HCT116 (cell line): ENCODE results near the gene ARSJ. TPM values are rescaled to one million over a fixed set of nuclear protein-coding genes. Genes with fewer than 3 reads are reported as not detected.

Experiments
- ATAC-seq: fragments of 200-7000 bp; cut with Tn5 transposase; 2 replicates; pipeline ENCODE4 v1.9.1; 2020; ENCODE audit warnings: mild to moderate bottlenecking, moderate library complexity
- BruUV-seq: library from RNA; stranded (reverse); fragments of 400-500 nt; replicated peaks from 2 replicates; lab custom pipeline; 2021; lab: Mats Ljungman, UMichigan
- CTCF ChIA-PET: fragments of 300-600 bp; sonication (Branson Sonifier 250); formaldehyde crosslinking; loops from one replicate; lab custom pipeline; 2021; ENCODE audit warnings: antibody characterized with exemption; lab: Charles Lee
- POLR2A ChIA-PET: fragments of 300-600, 350-600 bp; sonication (Branson Sonifier 250); formaldehyde crosslinking; loops from one replicate; lab custom pipeline; 2021; ENCODE audit warnings: antibody characterized with exemption; lab: Charles Lee
- RAD21 ChIA-PET, 2 experiments: fragments of 300-600 bp; sonication (Branson Sonifier 250); formaldehyde crosslinking; loops; one replicate each; lab custom pipeline; 2023; ENCODE audit warnings: low total read pairs in 2 of 2; ENCODE audit not compliant: uncharacterized antibody in 2 of 2, unreplicated experiment in 2 of 2, low non-redundant PET in 1 of 2; lab: Charles Lee
- DNase-seq: peaks from one replicate; pipeline ENCODE4 v3.0.0-alpha.2; 2010; ENCODE audit warnings: low read depth, low spot score
- H2AFZ ChIP-seq: fragments of 200-600 bp; shearing (Covaris generic), sonication (generic); 2 replicates; pipeline ENCODE4 v1.6.1; 2017; ENCODE audit warnings: low read depth, mixed run types, mixed read lengths, antibody characterized with exemption, low read length; ENCODE audit not compliant: poor library complexity, severe bottlenecking
- H3K27ac ChIP-seq: 2 replicates; pipeline ENCODE4 v1.5.1; 2012; ENCODE audit warnings: low read depth, low read length
- H3K27me3 ChIP-seq: fragments of 200-600 bp; sonication (generic); 2 replicates; pipeline ENCODE4 v1.6.1; 2016; ENCODE audit warnings: mixed run types, low read length, mixed read lengths; ENCODE audit not compliant: insufficient read depth
- H3K36me3 ChIP-seq, 2 experiments: fragments of 200-500 bp in 1 of 2; fragments of 200-600 bp in 1 of 2; sonication (Bioruptor generic) in 1 of 2; sonication (generic) in 1 of 2; 2 replicates each; pipeline versions ENCODE4 v1.5.1 to v1.6.1; 2014 to 2016; ENCODE audit warnings: low read length in 2 of 2, inconsistent platforms in 1 of 2, mixed read lengths in 1 of 2, mixed run types in 1 of 2; ENCODE audit not compliant: insufficient read depth in 2 of 2, control insufficient read depth in 1 of 2
- H3K4me1 ChIP-seq, 2 experiments: fragments of 200-600 bp in 1 of 2; sonication (generic) in 1 of 2; 2 replicates each; pipeline versions ENCODE4 v1.5.1 to v1.6.1; 2012 to 2017; ENCODE audit warnings: low read length in 2 of 2, inconsistent platforms in 1 of 2, mild to moderate bottlenecking in 1 of 2, mixed read lengths in 1 of 2, mixed run types in 1 of 2, moderate library complexity in 1 of 2; ENCODE audit not compliant: insufficient read depth in 2 of 2, control insufficient read depth in 1 of 2
- H3K4me2 ChIP-seq: fragments of 200-600 bp; sonication (generic); 2 replicates; pipeline ENCODE4 v1.6.1; 2017; ENCODE audit warnings: mixed run types, low read length, mixed read lengths
- H3K4me3 ChIP-seq, 2 experiments: fragments of 200-600 bp in 1 of 2; sonication (generic) in 1 of 2; replicated peaks in 1 of 2; 2 replicates each; pipeline ENCODE4 v1.5.1; 2011 to 2016; ENCODE audit warnings: low read length in 2 of 2, control low read depth in 1 of 2, low read depth in 1 of 2, mild to moderate bottlenecking in 1 of 2, mixed read lengths in 1 of 2, mixed run types in 1 of 2
- H3K79me2 ChIP-seq: fragments of 200-600 bp; sonication (generic); 2 replicates; pipeline ENCODE4 v1.6.1; 2017; ENCODE audit warnings: mild to moderate bottlenecking, mixed run types, low read length, moderate library complexity, mixed read lengths; ENCODE audit not compliant: insufficient read depth
- H3K9ac ChIP-seq: fragments of 200-600 bp; sonication (generic); 2 replicates; pipeline ENCODE4 v1.6.1; 2016; ENCODE audit warnings: low read length, mixed read lengths
- H3K9me2 ChIP-seq: fragments of 200-600 bp; sonication (generic), shearing (Covaris generic); 2 replicates; pipeline ENCODE4 v1.6.1; 2017; ENCODE audit warnings: mixed run types, mild to moderate bottlenecking, moderate library complexity; ENCODE audit not compliant: insufficient read depth
- H3K9me3 ChIP-seq, 2 experiments: fragments of 200-500 bp in 1 of 2; fragments of 200-600 bp in 1 of 2; sonication (Bioruptor generic) in 1 of 2; sonication (generic) in 1 of 2; 2 replicates each; pipeline ENCODE4 v1.6.1; 2014 to 2017; ENCODE audit warnings: low read length in 2 of 2, mixed read lengths in 2 of 2, inconsistent platforms in 1 of 2, low read depth in 1 of 2, mild to moderate bottlenecking in 1 of 2, mixed run types in 1 of 2, moderate library complexity in 1 of 2; ENCODE audit not compliant: control insufficient read depth in 1 of 2, insufficient read depth in 1 of 2
- H4K20me1 ChIP-seq: fragments of 200-600 bp; sonication (generic), shearing (Covaris generic); 2 replicates; pipeline ENCODE4 v1.6.1; 2017; ENCODE audit warnings: mixed run types, mild to moderate bottlenecking, moderate library complexity; ENCODE audit not compliant: insufficient read depth
- CBX3 ChIP-seq: IDR thresholded peaks from 2 replicates; pipeline ENCODE4 v1.6.1; 2012; ENCODE audit warnings: low read depth
- CEBPB ChIP-seq: IDR thresholded peaks from 2 replicates; pipeline ENCODE4 v1.6.1; 2012; ENCODE audit warnings: low read depth
- EZH2 ChIP-seq: fragments of 200-600 bp; sonication (generic); IDR thresholded peaks from 2 replicates; pipeline ENCODE4 v1.6.1; 2017; ENCODE audit warnings: antibody characterized with exemption, mixed run types
- FOSL1 ChIP-seq: IDR thresholded peaks from 2 replicates; pipeline ENCODE4 v1.6.1; 2012; ENCODE audit warnings: low read depth
- JUND ChIP-seq: IDR thresholded peaks from 2 replicates; pipeline ENCODE4 v1.6.1; 2012
- POLR2AphosphoS5 ChIP-seq: IDR thresholded peaks from 2 replicates; pipeline ENCODE4 v1.6.1; 2011; ENCODE audit warnings: mild to moderate bottlenecking, low read depth, low read length, moderate library complexity
- RAD21 ChIP-seq: IDR thresholded peaks from 2 replicates; pipeline ENCODE4 v1.6.1; 2012; ENCODE audit warnings: low read depth, mild to moderate bottlenecking
- SP1 ChIP-seq: IDR thresholded peaks from 2 replicates; pipeline ENCODE4 v1.6.1; 2012; ENCODE audit warnings: low read depth
- SRF ChIP-seq: IDR thresholded peaks from 2 replicates; pipeline ENCODE4 v1.6.1; 2012; ENCODE audit warnings: low read depth
- TCF7L2 ChIP-seq: IDR thresholded peaks from 2 replicates; pipeline ENCODE4 v1.7.0; 2011; ENCODE audit warnings: borderline replicate concordance, inconsistent platforms; ENCODE audit not compliant: insufficient read depth, insufficient read length; ENCODE audit errors: extremely low read depth
- intact Hi-C: fragments of 100-400 bp; cut with micrococcal nuclease; formaldehyde crosslinking; loops from 2 replicates; pipeline ENCODE4 v1.10.0; 2022
- total RNA-seq: library from RNA; stranded (reverse); gene quantifications from one replicate; pipeline ENCODE4 v1.2.1, GENCODE V29; 2021; ENCODE audit not compliant: unreplicated experiment
- TF ChIP-seq, protein P1 (sequence below): IDR thresholded peaks from 2 replicates; pipeline ENCODE4 v1.6.1; 2012
- TF ChIP-seq, protein P2 (sequence below): IDR thresholded peaks from 2 replicates; pipeline ENCODE4 v1.6.1; 2012; ENCODE audit warnings: low read depth
- TF ChIP-seq, protein P3 (sequence below), 3 experiments: fragments of 200-600 bp in 1 of 3; sonication (generic) in 1 of 3; IDR thresholded peaks in 2 of 3; conservative IDR thresholded peaks in 1 of 3; 2 replicates each; pipeline ENCODE4 v1.5.1; 2012 to 2017; ENCODE audit warnings: low read depth in 2 of 3, low read length in 2 of 3, antibody characterized with exemption in 1 of 3, borderline replicate concordance in 1 of 3, control low read depth in 1 of 3, mild to moderate bottlenecking in 1 of 3, mixed read lengths in 1 of 3, mixed run types in 1 of 3, moderate library complexity in 1 of 3; ENCODE audit not compliant: insufficient read depth in 1 of 3
- TF ChIP-seq, protein P4 (sequence below): IDR thresholded peaks from 2 replicates; pipeline ENCODE4 v1.6.1; 2012

The ARSJ gene
- total RNA-seq, 1 experiment from 2014 or later = 2.3 TPM

DNA sequence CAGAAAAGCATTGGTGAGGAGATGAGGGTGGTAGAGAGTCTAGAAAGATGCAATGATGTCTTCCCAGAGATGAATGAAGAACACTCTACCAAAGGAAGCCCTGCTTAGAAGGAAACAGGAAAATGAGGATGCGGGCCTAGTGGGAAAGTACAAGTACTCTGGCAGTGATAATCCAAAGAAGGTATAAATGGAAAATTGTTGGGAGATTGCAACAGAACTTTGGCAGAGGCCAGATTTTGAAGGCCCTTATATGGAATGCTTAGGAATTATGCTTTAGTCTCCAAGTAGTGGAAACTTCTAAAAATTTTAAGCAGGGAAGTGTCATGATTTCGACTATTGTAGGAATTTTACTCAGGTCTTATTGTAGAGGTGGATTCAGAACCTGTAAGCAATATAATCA is 11.0 kb downstream of the ARSJ start:
- H3K9ac ChIP-seq = no peak overlapping the region
- no peak overlapping the region for H3K4me2 ChIP-seq
- no peaks in the 10 kb centered on the region for H3K9me3 ChIP-seq
- no peaks in the 10 kb centered on the region for H3K79me2 ChIP-seq
- intact Hi-C loops = no loop called here
- no peak overlapping the region for H2AFZ ChIP-seq
- H3K27me3 ChIP-seq = no peaks in the 10 kb centered on the region
- BruUV-seq = no TSS peak
- TF ChIP-seq, protein P1, sequence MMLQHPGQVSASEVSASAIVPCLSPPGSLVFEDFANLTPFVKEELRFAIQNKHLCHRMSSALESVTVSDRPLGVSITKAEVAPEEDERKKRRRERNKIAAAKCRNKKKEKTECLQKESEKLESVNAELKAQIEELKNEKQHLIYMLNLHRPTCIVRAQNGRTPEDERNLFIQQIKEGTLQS = no peak
- TF ChIP-seq CEBPB = no peak
- TF ChIP-seq EZH2 = no peak
- TF ChIP-seq CBX3 = no peak
- no peak for TF ChIP-seq SRF
- no peak for TF ChIP-seq FOSL1
- TF ChIP-seq, protein P2, sequence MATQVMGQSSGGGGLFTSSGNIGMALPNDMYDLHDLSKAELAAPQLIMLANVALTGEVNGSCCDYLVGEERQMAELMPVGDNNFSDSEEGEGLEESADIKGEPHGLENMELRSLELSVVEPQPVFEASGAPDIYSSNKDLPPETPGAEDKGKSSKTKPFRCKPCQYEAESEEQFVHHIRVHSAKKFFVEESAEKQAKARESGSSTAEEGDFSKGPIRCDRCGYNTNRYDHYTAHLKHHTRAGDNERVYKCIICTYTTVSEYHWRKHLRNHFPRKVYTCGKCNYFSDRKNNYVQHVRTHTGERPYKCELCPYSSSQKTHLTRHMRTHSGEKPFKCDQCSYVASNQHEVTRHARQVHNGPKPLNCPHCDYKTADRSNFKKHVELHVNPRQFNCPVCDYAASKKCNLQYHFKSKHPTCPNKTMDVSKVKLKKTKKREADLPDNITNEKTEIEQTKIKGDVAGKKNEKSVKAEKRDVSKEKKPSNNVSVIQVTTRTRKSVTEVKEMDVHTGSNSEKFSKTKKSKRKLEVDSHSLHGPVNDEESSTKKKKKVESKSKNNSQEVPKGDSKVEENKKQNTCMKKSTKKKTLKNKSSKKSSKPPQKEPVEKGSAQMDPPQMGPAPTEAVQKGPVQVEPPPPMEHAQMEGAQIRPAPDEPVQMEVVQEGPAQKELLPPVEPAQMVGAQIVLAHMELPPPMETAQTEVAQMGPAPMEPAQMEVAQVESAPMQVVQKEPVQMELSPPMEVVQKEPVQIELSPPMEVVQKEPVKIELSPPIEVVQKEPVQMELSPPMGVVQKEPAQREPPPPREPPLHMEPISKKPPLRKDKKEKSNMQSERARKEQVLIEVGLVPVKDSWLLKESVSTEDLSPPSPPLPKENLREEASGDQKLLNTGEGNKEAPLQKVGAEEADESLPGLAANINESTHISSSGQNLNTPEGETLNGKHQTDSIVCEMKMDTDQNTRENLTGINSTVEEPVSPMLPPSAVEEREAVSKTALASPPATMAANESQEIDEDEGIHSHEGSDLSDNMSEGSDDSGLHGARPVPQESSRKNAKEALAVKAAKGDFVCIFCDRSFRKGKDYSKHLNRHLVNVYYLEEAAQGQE = no peak
- no peak for TF ChIP-seq RAD21
- TF ChIP-seq, protein P3, sequence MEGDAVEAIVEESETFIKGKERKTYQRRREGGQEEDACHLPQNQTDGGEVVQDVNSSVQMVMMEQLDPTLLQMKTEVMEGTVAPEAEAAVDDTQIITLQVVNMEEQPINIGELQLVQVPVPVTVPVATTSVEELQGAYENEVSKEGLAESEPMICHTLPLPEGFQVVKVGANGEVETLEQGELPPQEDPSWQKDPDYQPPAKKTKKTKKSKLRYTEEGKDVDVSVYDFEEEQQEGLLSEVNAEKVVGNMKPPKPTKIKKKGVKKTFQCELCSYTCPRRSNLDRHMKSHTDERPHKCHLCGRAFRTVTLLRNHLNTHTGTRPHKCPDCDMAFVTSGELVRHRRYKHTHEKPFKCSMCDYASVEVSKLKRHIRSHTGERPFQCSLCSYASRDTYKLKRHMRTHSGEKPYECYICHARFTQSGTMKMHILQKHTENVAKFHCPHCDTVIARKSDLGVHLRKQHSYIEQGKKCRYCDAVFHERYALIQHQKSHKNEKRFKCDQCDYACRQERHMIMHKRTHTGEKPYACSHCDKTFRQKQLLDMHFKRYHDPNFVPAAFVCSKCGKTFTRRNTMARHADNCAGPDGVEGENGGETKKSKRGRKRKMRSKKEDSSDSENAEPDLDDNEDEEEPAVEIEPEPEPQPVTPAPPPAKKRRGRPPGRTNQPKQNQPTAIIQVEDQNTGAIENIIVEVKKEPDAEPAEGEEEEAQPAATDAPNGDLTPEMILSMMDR (IDR thresholded peaks at IDR 0.05 in 2 of 3, conservative IDR thresholded peaks at IDR 0.05 in 1 of 3; ENCODE audit: borderline replicate concordance in 1 of 3, insufficient read depth in 1 of 3, low read depth in 2 of 3, low read length in 2 of 3) = no peak
- TF ChIP-seq POLR2AphosphoS5 = no peak
- TF ChIP-seq SP1 = no peak
- TF ChIP-seq TCF7L2 = no peak
- TF ChIP-seq, protein P4, sequence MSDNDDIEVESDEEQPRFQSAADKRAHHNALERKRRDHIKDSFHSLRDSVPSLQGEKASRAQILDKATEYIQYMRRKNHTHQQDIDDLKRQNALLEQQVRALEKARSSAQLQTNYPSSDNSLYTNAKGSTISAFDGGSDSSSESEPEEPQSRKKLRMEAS = no peak
- no peak for TF ChIP-seq JUND
- H4K20me1 ChIP-seq = no peaks in the 10 kb centered on the region
- H3K9me2 ChIP-seq = no peaks in the 10 kb centered on the region
- H3K36me3 ChIP-seq = no peaks in the 10 kb centered on the region
- CTCF ChIA-PET = no interaction called here
- RAD21 ChIA-PET = no interaction called here
- DNase-seq = no peak
- H3K4me3 ChIP-seq = no peak overlapping the region
- POLR2A ChIA-PET = no interaction called here
- H3K4me1 ChIP-seq = no peaks in the 10 kb centered on the region
- no peak overlapping the region for H3K27ac ChIP-seq
- ATAC-seq = no peak
